DOHH2 (cell line): ENCODE data around the gene COPZ1.

Source experiments
- H3F3A ChIP-seq: fragments of 200-600 bp; sonication (generic), shearing (Covaris generic); 2 replicates; pipeline ENCODE4 v1.6.0; 2016; ENCODE audit warnings: antibody characterized with exemption, mild to moderate bottlenecking; ENCODE audit not compliant: control insufficient read depth, insufficient read depth
- H3K27ac ChIP-seq: fragments of 200-600 bp; sonication (generic); 2 replicates; pipeline ENCODE4 v1.5.1; 2014; ENCODE audit warnings: low read depth, mild to moderate bottlenecking, low read length, moderate library complexity
- H3K27me3 ChIP-seq: fragments of 200-600 bp; sonication (generic); 2 replicates; pipeline ENCODE4 v1.6.1; 2014; ENCODE audit warnings: mild to moderate bottlenecking, low read length, mixed read lengths; ENCODE audit not compliant: control insufficient read depth
- H3K36me3 ChIP-seq: fragments of 200-600 bp; sonication (generic); 2 replicates; pipeline ENCODE4 v1.6.1; 2014; ENCODE audit warnings: mild to moderate bottlenecking, low read length, moderate library complexity, mixed read lengths; ENCODE audit not compliant: control insufficient read depth
- H3K4me1 ChIP-seq: fragments of 200-600 bp; sonication (generic); 2 replicates; pipeline ENCODE4 v1.6.1; 2014; ENCODE audit warnings: mild to moderate bottlenecking, low read length, mixed read lengths; ENCODE audit not compliant: control insufficient read depth
- H3K4me2 ChIP-seq: fragments of 200-600 bp; sonication (generic); 2 replicates; pipeline ENCODE4 v1.6.0; 2014; ENCODE audit warnings: mild to moderate bottlenecking, low read length, moderate library complexity
- H3K4me3 ChIP-seq: fragments of 200-600 bp; sonication (generic); 2 replicates; pipeline ENCODE4 v1.5.1; 2014; ENCODE audit warnings: mild to moderate bottlenecking, low read length, mixed read lengths
- H3K79me2 ChIP-seq: fragments of 200-600 bp; sonication (generic); 2 replicates; pipeline ENCODE4 v1.6.1; 2014; ENCODE audit warnings: mild to moderate bottlenecking, low read length, mixed read lengths; ENCODE audit not compliant: control insufficient read depth
- H3K9me2 ChIP-seq: fragments of 200-600 bp; sonication (generic); replicated peaks from 2 replicates; pipeline ENCODE4 v1.6.1; 2014; ENCODE audit warnings: mild to moderate bottlenecking, low read length, mixed read lengths; ENCODE audit not compliant: control insufficient read depth
- H3K9me3 ChIP-seq: fragments of 200-600 bp; sonication (generic); 2 replicates; pipeline ENCODE4 v1.6.1; 2014; ENCODE audit warnings: antibody characterized with exemption, low read length, mixed read lengths; ENCODE audit not compliant: control insufficient read depth, insufficient read depth
- H4K20me1 ChIP-seq: fragments of 200-600 bp; sonication (generic); 2 replicates; pipeline ENCODE4 v1.6.0; 2014; ENCODE audit warnings: low read depth, mild to moderate bottlenecking, antibody characterized with exemption, low read length, moderate library complexity; ENCODE audit not compliant: control insufficient read depth, insufficient read depth
- EZH2phosphoT487 ChIP-seq: fragments of 200-600 bp; sonication (generic); IDR thresholded peaks from 2 replicates; pipeline ENCODE4 v1.6.1; 2017; ENCODE audit warnings: borderline replicate concordance, mild to moderate bottlenecking, antibody characterized with exemption, low read length, moderate library complexity, mixed read lengths
- TF ChIP-seq, protein P1 (sequence below): fragments of 200-600 bp; sonication (generic); IDR thresholded peaks from one replicate; pipeline ENCODE4 v1.5.1; 2014; ENCODE audit warnings: antibody characterized with exemption, mild to moderate bottlenecking, low read depth, low read length; ENCODE audit not compliant: poor library complexity, severe bottlenecking

Gene COPZ1

DNA sequence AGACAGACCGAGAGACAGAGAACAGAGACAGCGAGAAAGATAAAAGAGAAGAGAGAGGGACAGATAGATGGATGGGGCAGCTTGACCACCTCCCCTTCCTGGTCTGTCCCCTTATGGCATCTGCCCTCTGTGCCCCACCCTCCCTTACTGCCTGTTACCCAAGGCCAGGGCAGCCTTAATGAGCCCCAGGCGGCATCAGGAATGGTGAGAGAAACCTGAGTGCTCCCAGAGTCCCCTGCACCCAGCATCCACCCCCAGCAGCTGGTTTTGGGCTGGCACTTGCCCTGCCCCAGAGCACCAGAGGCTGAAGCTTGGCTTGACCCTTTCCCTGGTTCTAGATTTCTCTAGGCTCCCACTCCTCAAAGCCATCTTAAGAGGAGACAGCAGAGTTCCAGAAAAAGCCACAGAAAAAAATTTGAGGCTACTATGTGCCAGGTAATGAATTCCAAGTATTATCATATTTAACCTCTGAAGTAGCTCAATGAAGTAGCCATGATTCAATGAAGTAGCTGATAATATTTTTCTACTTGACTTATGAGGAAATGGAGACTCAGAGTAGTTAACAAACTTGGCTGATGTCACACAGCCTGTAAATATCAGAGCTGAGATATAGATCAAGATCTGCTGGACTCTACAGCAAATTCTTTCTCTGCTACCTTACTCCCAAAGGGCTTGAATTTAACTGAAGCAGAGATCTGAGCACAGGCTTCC is 61.6 kb downstream of the COPZ1 start:
- Histone ChIP-seq H3K27ac (no peak overlapping the region), H3K4me3 (no peak overlapping the region)
- TF ChIP-seq, protein P1, sequence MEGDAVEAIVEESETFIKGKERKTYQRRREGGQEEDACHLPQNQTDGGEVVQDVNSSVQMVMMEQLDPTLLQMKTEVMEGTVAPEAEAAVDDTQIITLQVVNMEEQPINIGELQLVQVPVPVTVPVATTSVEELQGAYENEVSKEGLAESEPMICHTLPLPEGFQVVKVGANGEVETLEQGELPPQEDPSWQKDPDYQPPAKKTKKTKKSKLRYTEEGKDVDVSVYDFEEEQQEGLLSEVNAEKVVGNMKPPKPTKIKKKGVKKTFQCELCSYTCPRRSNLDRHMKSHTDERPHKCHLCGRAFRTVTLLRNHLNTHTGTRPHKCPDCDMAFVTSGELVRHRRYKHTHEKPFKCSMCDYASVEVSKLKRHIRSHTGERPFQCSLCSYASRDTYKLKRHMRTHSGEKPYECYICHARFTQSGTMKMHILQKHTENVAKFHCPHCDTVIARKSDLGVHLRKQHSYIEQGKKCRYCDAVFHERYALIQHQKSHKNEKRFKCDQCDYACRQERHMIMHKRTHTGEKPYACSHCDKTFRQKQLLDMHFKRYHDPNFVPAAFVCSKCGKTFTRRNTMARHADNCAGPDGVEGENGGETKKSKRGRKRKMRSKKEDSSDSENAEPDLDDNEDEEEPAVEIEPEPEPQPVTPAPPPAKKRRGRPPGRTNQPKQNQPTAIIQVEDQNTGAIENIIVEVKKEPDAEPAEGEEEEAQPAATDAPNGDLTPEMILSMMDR, result no peak
- TF ChIP-seq EZH2phosphoT487, result no peak

DNA sequence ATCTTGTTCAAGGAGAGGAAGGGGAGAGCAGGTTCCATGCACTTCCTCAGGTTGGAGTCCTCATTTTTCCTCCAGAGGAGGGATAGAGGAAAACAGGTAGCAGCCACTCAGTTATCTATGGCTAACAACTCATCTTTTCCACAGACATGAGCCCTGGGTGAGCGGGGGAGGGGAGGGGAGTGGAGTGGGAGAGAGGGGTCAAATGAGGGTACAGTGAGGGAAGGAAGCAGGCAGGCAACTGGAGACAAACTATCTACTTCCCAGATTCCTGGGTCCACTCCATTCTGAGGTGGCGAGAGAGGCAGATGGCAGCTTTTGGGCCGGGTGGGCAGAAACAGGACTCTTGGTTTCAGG is 62.2 kb downstream of the COPZ1 start:
- H3K9me3 ChIP-seq, result no peaks in the 10 kb centered on the region
- H3K79me2 ChIP-seq, result no peaks in the 10 kb centered on the region
- no peaks in the 10 kb centered on the region for H4K20me1 ChIP-seq
- H3K27me3 ChIP-seq, result no peaks in the 10 kb centered on the region
- no peak for TF ChIP-seq EZH2phosphoT487
- TF ChIP-seq, protein P1, result no peak
- no peak overlapping the region for H3K27ac ChIP-seq
- no peaks in the 10 kb centered on the region for H3K9me2 ChIP-seq
- no peaks in the 10 kb centered on the region for H3F3A ChIP-seq
- no peaks in the 10 kb centered on the region for H3K36me3 ChIP-seq
- H3K4me2 ChIP-seq, result no peak overlapping the region
- H3K4me3 ChIP-seq, result no peak overlapping the region
- H3K4me1 ChIP-seq, result peaks cover 36% of the 10 kb centered on the region

More for the DNA sequence above, 61.6 kb downstream of the COPZ1 start:
- Histone ChIP-seq H3K79me2 (no peaks in the 10 kb centered on the region), H3F3A (no peaks in the 10 kb centered on the region), H3K9me3 (no peaks in the 10 kb centered on the region), H3K4me2 (no peak overlapping the region), H3K27me3 (no peaks in the 10 kb centered on the region), H3K9me2 (no peaks in the 10 kb centered on the region), H4K20me1 (no peaks in the 10 kb centered on the region), H3K36me3 (no peaks in the 10 kb centered on the region), H3K4me1 (peaks cover 32% of the 10 kb centered on the region)

DNA sequence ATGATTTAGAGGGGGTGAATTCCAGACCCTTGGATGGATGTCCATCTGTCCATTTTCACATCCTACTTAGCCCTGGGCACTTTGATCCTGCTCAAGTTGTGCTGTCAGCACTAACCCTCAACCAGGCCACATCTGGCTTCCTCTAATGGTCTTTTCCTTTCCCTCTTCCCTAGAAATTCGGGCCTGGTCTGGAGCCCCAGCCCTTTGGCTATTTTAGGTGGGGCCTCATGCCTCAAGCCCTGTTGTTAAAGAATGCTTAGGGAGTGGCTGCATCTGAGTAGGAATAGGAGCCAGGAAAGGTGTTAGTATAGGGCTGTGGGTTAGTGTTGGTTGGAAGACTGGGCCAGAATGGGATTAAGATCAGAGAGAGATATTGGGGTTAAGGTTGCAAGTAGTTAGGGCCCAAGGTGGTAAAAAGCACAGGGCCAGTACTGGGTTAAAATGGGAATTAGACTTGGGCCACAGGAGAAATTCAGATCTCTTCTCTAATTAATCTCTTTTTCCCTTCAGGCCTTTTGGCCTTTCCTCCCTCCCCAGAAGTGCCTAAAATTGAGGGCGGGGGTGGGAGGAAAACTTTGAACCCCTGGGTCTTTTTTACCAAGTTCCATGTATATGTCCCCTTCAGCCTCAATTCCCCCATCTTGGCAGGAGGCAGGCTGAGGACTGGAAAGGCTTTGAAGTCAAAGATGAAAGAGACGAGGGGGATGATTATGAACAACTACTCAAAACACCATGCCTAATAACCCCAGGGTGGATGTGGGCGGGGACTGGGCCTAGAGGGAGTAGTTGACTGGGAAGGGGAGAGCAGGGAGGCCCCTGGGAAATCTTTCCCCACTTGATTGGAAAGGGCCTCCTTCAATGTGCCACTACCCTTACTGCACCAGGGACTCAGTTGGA is 63.6 kb downstream of the COPZ1 start:
- TF ChIP-seq EZH2phosphoT487, result no peak
- TF ChIP-seq, protein P1, result no peak
- Histone ChIP-seq H3K4me1 (peaks cover 36% of the 10 kb centered on the region), H3K36me3 (no peaks in the 10 kb centered on the region), H3K27me3 (no peaks in the 10 kb centered on the region), H3K9me2 (no peaks in the 10 kb centered on the region), H3K27ac (no peak overlapping the region), H3K4me2 (no peak overlapping the region), H3F3A (no peaks in the 10 kb centered on the region), H3K79me2 (no peaks in the 10 kb centered on the region), H4K20me1 (no peaks in the 10 kb centered on the region), H3K4me3 (no peak overlapping the region), H3K9me3 (no peaks in the 10 kb centered on the region)
